Urothelium cell line (cell line): ENCODE data around the gene PTPRH.
A peak's percentile ranks its signal among the peaks of the same experiment; 100 is the strongest.

Experiments
- DNase-seq: peaks from one replicate; pipeline ENCODE4 v3.0.0; 2011; ENCODE audit warnings: low spot score, mixed read lengths
- FAIRE-seq: peaks from 2 replicates; lab custom pipeline; 2011; peaks lifted over from hg19 to GRCh38; lab: Jason Lieb, UNC

PTPRH gene, protein sequence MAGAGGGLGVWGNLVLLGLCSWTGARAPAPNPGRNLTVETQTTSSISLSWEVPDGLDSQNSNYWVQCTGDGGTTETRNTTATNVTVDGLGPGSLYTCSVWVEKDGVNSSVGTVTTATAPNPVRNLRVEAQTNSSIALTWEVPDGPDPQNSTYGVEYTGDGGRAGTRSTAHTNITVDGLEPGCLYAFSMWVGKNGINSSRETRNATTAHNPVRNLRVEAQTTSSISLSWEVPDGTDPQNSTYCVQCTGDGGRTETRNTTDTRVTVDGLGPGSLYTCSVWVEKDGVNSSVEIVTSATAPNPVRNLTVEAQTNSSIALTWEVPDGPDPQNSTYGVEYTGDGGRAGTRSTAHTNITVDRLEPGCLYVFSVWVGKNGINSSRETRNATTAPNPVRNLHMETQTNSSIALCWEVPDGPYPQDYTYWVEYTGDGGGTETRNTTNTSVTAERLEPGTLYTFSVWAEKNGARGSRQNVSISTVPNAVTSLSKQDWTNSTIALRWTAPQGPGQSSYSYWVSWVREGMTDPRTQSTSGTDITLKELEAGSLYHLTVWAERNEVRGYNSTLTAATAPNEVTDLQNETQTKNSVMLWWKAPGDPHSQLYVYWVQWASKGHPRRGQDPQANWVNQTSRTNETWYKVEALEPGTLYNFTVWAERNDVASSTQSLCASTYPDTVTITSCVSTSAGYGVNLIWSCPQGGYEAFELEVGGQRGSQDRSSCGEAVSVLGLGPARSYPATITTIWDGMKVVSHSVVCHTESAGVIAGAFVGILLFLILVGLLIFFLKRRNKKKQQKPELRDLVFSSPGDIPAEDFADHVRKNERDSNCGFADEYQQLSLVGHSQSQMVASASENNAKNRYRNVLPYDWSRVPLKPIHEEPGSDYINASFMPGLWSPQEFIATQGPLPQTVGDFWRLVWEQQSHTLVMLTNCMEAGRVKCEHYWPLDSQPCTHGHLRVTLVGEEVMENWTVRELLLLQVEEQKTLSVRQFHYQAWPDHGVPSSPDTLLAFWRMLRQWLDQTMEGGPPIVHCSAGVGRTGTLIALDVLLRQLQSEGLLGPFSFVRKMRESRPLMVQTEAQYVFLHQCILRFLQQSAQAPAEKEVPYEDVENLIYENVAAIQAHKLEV

DNA sequence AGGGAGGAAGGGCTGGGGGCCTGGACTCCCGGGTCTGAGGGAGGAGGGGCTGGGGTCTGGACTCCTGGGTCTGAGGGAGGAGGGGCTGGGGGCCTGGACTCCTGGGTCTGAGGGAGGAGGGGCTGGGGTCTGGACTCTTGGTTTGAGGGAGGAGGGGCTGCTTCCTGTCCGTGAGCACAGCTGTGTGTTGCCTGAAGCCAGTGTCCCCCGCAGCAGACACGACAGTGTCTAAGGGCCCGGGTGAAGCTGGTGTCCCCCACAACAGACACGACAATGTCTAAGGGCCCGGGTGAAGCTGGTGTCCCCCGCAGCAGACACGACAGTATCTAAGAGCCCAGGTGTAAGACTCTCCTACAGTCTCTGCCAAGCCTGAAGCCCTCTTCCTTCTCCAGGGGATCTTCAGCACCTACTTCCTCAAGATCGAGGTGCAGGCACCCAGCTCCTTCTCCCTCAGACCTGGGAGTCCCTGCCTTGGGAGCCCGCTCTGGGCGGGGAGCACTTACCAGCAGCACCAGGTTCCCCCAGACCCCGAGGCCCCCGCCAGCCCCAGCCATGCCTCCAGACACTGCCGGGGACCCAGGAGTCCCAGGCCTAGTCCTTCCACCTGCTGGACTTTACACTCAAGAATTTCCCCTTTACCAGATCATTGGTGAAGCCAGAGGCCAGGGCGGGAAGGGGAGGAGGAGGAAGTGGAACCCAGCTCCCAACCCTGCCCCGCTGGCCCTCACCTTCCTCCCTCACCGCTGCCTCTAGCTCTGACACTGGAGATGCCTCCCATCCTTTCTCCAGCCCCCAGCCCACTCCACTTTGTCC, at the start of gene PTPRH:
TSS of gene PTPRH (minus strand) at position 622 of the 813 bp plus-strand sequence. CDS start at position 554, 68 bp downstream.
- DNase-seq = no peak
- FAIRE-seq = no peak

DNA sequence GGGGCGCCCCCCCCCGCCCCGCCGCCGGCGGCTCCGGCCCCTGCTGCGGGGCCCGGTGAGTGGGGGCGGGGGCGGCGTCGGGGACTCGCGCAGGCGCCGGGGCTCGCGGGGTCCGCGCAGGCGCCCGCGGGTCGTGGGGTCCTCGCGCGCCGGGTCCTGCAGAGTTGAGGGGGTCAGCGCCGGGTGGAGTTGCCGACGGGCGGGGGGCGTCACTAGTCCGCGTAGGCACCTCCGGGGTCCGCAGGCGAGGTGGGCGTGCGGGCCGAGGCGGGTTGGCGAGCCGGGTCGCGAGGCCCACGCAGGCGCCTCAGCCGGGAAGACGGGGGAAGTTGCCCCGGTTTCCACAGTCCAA, 49.2 kb upstream of the PTPRH start:
- FAIRE-seq (no peak), DNase-seq (peak; percentile 23)

DNA sequence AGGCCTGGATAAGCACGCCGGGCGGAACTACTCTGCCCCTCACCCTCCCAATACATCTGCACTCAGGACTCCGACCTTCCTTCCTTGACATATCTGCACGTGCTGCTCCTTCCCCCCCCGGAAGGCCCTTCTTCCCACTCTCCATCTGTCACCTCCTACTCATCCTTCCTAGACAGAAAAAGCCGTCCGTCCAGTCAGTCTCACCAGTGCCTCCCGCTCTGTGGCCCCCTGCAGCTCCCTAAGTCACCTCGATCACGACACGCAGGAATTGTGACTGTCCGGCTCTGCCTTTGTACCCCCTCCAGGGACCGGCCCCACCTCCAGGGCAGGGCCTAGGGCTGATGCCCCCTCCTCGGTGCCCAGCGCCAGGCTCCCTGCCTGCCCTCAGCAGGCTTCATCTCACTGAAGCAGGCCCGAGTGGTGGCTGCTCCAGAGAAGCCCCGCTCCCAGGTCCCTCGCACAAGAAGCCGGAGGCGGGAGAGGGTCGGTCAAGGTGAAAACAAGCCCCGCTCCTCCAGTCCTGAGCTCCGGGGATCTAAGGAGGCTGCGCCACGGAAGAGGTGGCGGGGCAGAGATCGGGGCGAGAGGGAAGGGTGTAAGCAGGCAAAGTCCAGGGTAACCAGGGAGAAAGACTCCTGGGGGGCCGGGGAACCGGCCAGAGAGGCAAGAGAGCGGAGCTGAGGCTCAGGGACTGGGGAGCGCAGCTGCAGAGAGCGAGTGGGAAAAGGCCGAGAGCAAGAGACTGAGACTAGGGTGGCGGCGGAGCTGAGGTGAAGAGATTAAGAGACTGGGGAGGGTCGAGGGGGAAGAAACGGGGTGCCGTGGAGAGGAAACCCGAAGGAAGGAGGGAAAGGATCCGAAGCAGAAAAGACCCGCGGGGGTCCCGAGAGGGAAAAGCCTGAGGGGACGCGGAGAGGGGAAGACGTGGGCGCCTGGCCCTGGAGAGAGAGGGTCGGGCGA, 48.4 kb upstream of the PTPRH start:
- DNase-seq (peak; percentile 23), FAIRE-seq (no peak)

DNA sequence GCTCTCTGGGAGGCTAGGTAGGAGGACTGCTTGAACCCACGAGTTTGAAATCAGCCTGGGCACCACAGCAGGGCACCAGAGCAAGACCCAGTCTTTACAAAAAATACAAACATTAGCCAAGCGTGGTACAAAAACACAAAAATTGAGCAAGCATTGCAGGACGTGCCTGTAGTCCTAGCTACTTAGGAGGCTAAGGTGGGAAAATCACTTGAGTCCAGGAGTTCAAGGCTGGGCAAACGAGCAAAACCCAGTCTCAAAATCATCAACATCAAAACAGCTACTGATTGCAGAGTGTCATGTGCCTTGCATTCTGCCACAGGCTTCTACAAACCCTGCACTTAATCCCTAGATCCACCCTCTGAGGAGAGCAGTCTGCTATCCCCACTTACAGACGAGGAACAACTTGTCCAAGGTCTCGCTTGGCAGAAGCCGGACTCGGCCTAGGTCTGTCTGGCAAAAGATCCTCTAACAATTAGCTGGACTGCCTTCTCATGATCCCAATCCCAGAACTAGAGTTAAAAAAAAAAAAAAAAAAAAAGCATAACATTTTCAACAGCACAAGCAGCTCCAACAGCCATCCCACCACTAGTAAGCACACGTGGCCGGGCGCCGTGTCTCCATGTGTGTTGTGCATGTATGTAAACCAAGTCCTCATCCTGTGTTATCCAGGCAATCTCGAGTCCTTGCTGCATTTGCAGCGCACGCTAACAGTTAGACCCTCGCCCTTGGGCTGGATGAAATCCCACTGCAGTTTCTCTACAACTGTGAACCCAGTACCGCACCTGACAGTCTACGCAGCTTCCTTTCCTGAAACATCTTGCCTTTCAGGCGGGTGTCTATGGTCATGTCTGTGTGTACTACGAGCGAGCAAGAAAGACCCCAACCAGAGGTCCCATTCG, 47.5 kb upstream of the PTPRH start:
- DNase-seq = no peak
- FAIRE-seq = no peak

DNA sequence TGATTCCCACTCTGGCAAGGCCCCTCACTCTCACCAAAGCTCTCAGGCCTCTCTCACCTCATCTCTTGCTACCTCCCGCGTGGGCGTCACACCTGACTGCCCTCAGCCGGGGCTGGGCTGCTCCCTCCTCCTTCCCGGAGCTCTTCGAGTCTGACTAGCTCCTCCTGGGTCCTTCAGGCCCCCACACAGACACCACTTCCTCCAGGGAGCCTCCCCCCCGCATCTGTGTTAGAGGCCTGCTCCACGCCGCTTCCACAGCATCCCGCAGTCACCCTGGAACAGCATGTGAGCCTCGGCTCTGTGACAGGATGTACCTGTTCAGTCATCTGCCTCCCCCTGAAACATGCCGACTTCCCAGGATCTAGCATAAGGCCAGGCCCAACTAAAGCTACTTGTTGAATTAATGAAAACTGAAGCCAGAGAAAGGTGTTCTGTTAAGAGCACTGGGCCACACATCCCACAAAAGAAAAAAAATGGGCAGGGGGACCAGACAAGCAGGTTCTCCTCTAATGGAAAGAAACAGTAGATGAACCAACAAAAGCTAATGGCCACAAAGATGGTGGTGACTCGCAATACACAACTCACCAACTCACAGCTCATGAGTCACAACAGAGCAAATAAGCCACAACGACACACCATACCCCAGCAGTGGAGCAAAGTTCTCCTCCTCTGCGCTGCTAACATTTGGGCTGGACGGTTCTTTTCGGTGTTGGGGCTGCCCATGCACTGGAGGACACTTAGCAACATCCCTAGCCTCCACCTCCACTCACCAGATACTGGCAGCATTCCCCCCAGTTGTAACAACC, 46.5 kb upstream of the PTPRH start:
- no peak for FAIRE-seq

DNA sequence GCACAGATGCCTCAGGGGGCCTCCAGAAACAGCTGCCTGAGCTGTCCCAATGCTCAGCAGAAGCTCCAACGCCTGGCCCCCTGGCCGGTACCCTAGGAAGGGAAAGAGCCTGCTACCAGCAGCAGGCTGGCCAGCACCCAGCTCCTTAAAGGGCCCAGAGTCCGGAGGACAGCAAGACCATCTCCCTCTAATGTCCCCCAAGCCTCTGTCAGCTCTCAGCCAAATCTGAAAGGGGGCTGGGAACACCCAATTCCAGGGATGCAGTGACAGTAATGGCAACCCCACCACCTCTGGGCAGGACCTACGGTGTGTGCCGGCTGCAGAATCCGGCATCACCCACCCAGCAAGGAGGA, 45.3 kb upstream of the PTPRH start:
- no peak for FAIRE-seq
- no peak for DNase-seq

More for the DNA sequence above, 46.5 kb upstream of the PTPRH start:
- DNase-seq = no peak

DNA sequence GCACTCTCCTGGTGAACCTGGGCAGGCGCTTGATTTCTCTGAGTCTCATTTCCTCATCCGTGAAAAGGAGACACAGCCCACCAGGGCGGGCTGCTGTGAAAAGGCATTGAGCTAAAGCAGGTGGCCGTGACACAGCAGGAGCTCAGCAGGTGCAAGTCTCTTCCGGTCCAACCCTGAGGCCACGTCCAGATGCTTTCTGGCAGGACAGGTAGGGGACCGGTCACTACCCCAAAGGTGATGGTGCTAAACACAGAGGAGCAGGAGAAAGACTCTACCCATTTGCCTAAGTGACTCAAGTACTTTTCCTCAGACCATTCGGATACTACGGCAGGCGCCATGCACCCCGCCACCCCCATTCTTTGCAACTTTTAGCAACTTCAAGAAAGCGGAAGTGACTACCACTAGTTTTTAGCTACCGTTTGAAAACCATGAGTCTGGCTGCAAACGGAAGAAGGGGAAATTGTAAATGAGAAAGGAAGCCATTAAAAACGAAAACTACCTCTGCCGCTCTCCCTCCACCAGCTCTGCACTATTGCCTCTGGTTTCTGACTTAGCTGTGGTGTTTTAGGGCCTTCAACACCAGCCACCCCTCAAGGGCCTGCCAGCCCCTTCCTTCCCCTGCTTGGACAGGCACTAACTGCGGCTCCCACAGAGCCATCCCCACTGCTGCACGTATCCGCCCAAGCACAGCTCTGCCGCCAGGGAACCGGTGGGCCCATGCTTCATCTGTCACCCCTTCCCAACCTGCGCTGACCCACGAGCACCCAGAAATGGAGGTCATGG, 44.7 kb upstream of the PTPRH start:
- FAIRE-seq (no peak), DNase-seq (no peak)

DNA sequence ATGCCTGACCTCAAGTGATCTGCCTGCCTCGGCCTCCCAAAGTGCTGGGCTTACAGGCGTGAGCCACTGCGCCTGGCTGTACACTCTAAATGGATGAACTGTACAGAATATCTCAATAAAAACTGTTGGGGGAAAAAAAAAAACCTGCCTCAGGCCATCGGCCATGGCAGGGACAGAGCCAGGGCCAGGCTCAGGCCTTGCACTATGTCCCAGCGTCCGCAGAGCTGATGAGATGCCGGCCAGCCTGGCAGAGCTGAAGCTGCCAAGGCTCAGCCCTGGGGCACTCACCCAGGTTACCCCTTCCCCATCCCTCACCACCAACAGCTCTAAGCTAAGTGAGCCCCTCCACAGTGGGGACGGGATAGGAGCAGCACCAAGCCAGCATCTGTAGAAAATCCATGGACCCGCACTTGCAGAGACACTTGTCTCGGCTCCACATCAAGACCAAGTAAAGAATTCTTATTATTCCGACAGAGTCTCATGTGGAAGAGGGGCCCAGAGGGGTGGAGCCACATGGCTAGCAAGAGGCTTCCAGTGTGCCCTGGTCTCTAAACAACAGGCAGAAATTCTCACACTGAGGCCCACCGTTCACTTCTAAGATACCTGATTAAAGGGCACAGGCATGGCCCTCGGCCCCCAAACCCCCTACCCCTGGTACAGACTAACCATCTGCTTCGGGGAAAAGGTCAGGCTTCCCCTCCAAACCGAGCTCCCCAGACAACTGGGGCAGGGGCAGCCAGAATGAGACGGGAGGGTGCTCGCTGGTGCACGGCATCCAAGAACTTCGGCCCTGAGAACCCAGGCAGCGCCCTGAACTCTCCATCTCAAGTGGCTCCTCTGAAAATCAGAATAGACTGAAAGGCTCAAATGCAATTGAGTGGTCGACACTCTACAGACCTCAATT, 43.7 kb upstream of the PTPRH start:
- DNase-seq (no peak), FAIRE-seq (no peak)

DNA sequence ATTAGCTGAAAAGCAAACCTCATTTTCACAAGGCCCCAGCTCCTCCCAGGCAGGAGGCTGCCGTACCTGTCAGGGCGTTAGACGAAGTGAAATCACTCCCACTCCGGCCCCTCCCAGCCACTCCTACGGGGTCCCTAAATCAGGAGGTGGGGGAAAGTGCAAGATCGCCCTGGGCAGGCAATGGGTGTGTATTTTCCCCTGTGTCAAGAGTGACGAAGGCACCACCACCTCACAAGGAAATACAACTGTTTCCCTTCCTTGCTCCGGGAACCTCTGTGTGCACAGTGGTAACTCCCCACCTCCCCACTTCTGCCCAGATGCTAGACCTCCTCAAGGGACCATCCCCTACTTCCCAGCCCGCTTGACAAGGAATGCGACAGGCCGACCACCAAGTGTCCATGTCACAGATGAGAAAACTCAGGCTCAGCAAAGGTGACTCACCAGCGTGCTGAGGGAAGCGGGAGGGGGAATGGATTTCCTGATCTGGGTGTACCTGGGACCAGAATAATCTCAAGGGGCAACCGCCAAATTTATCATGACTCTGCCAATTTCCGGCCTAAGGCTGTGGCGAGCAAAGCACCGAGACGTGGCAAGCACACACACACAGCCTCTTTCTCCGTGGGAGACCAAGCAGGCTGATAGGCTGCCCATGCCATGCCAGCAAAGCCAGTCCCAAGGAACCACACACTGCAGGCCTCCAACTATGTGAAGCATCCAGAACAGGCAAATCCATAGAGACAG, 42.2 kb upstream of the PTPRH start:
- DNase-seq (no peak), FAIRE-seq (no peak)

DNA sequence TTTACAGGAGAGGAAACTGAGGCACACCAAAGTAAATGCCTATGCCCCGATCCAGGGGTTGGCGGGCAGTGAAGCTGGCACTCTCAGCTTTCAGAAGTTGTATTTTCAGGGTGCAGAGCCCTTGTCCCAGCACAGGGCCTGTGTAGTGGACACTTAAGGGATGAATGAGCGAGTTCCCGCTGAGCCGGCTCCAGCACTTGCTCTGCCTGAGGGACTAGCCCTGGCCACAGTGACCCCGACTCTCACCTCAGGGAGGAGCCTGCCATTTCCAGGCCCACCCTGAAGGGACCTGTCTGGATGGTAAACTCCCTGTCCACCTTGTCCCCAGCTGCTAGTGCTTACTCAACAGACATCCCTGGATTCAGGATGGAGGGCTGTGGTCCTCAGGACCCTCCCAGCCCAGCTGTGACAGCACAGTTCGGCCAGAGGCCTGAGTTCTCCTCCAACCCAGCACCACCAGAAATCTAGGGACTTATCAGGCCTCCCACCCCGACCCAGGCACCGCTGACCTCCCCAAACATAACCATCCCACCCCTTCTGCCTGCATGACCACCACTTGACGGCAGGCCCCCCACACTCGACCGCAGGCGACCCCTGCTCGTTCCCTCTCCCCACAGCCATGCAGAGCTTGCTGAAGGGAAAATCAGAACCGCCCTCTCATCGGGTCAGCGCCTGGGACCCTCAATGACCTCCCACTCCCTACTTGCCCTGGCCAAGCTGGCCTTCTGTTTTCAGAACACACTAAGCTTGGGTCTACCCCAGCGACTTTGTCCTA, 41.1 kb upstream of the PTPRH start:
- no peak for FAIRE-seq
- DNase-seq = no peak

DNA sequence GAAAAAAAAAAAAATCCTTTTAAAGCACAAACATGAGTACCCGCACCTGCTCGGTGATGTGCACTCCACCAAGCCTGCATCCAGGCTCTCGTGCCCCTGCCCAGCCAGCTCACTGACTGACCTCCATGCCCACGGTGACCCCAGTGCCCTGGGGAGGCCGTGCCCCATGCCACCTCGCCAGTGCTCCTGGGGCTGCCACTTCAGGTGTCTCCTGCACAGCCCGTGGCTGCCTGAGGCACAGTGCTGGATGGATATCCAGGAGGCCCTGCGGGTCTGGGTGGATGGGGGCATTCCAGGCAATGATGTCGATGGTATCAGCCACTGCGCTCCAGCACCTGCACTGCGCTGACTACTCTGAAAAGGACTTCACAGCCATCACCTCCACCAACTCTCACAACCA, 40.5 kb upstream of the PTPRH start:
- FAIRE-seq (no peak), DNase-seq (no peak)

DNA sequence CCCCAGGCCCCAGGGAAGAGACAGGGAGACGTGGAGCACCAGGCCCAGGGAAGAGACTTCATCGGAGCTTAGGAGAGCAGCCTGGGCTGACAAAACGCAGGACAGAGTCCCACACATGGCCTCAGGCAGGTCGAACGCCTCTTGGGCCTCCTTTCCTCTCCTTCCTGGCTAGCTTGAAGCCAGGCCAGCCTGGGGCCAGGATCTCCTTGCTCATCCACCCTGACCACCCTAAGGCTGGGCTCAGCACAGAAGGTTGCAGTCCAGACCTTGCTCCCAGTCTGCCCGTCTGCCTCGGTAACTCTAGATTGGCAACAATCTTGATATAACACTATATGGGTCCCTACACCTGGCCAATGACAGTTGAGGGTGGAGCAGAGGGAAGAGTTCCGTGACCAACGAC, 39.4 kb upstream of the PTPRH start:
- DNase-seq (no peak), FAIRE-seq (no peak)

DNA sequence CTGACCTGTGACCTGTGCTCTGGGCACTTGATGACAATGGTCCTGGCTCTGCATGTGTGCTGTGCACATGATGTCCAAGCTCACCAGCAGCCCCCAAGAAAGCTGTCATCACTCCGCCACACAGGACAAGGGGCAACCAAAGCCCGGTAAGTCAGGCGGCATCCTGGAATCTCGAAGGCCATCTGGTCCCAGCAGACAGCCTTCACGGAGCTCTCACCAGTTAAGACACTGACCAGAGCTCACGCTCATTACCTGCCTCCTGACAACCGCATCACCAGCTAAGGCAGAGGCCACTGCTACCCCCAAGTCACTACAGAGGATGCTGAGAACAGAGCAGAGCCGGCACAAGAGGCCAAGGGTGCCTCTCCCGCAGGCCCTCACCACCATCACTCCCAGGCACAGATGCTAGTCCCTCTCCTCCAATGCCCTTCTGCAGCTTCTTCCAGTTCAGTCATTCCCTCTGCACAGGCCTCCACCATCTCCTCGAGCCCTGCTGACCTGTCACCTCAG, 38.9 kb upstream of the PTPRH start:
- no peak for FAIRE-seq

DNA sequence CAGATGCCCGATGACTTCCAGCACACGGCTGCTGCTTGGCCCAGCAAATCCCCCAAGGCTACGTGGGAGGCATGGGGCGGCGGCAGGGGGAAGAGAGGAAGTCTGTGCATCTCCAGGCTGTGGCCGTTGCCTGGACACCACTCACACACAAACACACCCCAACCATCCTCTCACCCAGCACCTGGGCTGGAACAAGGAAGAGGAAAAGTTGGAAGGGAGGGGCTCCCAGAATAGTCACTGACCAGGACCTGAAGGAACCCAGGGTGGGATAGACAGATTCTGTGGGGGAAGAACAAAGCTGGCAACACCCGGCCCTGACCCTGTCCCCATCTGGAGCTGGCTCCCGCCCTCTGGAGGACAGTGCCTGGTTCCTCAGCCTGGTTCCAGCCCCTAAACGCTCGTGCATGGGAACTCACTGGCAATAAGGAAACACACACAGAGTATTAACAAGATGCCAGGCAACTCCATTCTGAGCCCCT, 38.4 kb upstream of the PTPRH start:
- no peak for FAIRE-seq
- no peak for DNase-seq

More for the DNA sequence above, 38.9 kb upstream of the PTPRH start:
- no peak for DNase-seq
